Astrocyte of the cerebellum (primary cell): ENCODE results near the gene SMG6.

ENCODE experiments used
- DNase-seq: peaks from one replicate; pipeline ENCODE4 v3.0.0-alpha.2; 2011; ENCODE audit warnings: low read depth
- H3K4me3 ChIP-seq: 2 replicates; pipeline ENCODE4 v1.5.1; 2011; ENCODE audit warnings: mild to moderate bottlenecking, low read depth, low read length, moderate library complexity
- in situ Hi-C: cut with HindIII; loops from 2 replicates; pipeline ENCODE4 v1.10.0; 2017; ENCODE audit warnings: low sequenced_read_pairs
- TF ChIP-seq, protein P1 (sequence below): IDR thresholded peaks from 2 replicates; pipeline ENCODE4 v1.5.1; 2012; ENCODE audit warnings: low read length, low read depth, moderate library complexity, mild to moderate bottlenecking; ENCODE audit errors: missing control alignments

SMG6 gene

DNA sequence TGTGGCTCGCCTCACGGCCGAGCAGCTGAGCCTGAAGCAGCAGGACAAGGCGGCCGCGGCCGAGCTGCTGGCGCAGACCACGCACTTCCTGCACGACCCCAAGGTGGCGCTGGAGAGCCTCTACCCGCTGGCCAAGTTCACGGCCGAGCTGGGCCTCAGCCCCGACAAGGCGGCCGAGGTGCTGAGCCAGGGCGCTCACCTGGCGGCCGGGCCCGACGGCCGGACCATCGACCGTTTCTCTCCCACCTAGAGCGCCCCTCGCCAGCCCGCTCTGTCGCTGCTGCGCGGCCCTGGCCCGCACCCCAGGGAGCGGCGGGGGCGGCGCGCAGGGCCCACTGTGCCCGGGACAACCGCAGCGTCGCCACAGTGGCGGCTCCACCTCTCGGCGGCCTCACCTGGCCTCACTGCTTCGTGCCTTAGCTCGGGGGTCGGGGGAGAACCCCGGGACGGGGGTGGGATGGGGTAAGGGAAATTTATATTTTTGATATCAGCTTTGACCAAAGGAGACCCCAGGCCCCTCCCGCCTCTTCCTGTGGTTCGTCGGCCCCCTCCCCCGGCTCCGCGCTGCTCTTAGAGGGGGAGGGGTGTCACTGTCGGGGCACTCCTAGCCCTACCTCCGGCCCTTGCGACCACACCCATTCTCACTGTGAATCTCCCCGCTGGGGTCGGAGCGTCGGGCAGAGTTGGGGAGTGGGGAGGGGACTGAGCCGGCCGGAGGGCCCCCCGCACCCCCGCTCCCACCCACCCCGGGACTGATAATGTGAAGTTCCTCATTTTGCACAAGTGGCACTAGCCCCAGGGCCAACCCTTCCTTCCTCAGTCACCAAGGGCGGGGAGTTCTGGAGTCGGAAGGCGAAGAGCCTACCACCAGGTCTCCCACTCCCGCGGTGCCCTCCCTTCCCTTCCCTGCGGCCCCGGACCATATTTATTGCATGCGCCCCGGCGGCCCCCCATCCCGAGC is 244.7 kb downstream of the SMG6 start:
- no peak for DNase-seq
- peak overlapping the region; percentile 62 for H3K4me3 ChIP-seq
- TF ChIP-seq, protein P1, sequence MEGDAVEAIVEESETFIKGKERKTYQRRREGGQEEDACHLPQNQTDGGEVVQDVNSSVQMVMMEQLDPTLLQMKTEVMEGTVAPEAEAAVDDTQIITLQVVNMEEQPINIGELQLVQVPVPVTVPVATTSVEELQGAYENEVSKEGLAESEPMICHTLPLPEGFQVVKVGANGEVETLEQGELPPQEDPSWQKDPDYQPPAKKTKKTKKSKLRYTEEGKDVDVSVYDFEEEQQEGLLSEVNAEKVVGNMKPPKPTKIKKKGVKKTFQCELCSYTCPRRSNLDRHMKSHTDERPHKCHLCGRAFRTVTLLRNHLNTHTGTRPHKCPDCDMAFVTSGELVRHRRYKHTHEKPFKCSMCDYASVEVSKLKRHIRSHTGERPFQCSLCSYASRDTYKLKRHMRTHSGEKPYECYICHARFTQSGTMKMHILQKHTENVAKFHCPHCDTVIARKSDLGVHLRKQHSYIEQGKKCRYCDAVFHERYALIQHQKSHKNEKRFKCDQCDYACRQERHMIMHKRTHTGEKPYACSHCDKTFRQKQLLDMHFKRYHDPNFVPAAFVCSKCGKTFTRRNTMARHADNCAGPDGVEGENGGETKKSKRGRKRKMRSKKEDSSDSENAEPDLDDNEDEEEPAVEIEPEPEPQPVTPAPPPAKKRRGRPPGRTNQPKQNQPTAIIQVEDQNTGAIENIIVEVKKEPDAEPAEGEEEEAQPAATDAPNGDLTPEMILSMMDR: peak; percentile 64
- in situ Hi-C loops: no loop called here

DNA sequence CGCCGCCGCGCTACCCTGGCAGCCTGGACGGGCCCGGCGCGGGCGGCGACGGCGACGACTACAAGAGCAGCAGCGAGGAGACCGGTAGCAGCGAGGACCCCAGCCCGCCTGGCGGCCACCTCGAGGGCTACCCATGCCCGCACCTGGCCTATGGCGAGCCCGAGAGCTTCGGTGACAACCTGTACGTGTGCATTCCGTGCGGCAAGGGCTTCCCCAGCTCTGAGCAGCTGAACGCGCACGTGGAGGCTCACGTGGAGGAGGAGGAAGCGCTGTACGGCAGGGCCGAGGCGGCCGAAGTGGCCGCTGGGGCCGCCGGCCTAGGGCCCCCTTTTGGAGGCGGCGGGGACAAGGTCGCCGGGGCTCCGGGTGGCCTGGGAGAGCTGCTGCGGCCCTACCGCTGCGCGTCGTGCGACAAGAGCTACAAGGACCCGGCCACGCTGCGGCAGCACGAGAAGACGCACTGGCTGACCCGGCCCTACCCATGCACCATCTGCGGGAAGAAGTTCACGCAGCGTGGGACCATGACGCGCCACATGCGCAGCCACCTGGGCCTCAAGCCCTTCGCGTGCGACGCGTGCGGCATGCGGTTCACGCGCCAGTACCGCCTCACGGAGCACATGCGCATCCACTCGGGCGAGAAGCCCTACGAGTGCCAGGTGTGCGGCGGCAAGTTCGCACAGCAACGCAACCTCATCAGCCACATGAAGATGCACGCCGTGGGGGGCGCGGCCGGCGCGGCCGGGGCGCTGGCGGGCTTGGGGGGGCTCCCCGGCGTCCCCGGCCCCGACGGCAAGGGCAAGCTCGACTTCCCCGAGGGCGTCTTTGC is 245.6 kb downstream of the SMG6 start:
- H3K4me3 ChIP-seq: peak overlapping the region; percentile 62
- in situ Hi-C loops: no loop called here

GRCh38 chr17:2057175-2057759 is 246.3 kb downstream of the SMG6 start:
- in situ Hi-C loops: no loop called here
- TF ChIP-seq, protein P1: no peak
- no peak for DNase-seq
- peak overlapping the region; percentile 62 for H3K4me3 ChIP-seq

More for the DNA sequence above, 245.6 kb downstream of the SMG6 start:
- TF ChIP-seq, protein P1: no peak
- no peak for DNase-seq

DNA sequence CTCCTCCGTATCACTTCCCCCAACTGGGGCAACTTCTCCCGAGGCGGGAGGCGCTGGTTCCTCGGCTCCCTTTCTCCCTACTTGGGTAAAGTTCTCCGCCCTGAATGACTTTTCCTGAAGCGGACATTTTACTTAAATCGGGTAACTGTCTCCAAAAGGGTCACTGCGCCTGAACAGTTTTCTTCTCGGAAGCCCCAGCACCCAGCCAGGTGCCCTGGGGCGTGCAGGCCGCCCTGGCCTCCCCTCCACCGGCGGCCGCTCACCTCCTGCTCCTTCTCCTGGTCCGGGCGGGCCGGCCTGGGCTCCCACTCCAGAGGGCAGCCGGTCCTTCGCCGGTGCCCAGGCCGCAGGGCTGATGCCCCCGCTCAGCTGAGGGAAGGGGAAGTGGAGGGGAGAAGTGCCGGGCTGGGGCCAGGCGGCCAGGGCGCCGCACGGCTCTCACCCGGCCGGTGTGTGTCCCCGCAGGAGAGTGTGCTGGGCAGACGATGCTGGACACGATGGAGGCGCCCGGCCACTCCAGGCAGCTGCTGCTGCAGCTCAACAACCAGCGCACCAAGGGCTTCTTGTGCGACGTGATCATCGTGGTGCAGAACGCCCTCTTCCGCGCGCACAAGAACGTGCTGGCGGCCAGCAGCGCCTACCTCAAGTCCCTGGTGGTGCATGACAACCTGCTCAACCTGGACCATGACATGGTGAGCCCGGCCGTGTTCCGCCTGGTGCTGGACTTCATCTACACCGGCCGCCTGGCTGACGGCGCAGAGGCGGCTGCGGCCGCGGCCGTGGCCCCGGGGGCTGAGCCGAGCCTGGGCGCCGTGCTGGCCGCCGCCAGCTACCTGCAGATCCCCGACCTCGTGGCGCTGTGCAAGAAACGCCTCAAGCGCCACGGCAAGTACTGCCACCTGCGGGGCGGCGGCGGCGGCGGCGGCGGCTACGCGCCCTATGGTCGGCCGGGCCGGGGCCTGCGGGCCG is 247.1 kb downstream of the SMG6 start:
- TF ChIP-seq, protein P1: no peak
- in situ Hi-C loops: no loop called here
- no peak for DNase-seq
- H3K4me3 ChIP-seq: peak overlapping the region; percentile 62

DNA sequence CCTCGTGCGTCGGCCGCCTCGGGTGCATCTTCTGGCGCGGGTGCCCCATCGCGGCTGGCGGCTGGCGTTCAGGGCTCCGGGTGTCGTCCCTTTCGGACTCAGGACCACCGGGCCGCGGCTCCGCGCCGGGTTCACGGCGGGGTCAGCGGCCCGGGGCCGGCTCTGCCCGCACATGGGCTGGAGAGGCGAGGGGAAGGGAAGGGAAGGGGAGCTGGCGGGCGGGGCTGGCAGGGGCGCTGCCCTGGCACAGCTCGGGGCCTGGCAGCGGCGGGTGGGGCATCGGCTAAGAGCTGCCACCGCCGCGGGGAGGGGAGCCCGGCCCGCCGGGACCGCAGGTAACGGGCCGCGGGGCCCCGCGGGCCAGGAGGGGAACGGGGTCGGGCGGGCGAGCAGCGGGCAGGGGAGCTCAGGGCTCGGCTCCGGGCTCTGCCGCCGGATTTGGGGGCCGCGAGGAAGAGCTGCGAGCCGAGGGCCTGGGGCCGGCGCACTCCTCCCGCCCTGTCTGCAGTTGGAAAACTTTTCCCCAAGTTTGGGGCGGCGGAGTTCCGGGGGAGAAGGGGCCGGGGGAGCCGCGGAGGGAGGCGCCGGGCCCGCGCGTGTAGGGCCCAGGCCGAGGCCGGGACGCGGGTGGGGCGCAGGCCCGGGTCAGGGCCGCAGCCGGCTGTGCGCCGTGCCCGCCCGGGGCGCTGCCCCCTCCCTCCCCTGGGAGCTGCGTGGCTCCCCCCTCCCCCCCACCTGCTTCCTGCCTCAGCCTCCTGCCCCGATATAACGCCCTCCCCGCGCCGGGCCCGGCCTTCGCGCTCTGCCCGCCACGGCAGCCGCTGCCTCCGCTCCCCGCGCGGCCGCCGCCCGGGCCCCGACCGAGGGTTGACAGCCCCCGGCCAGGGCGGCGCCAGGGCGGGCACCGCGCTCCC is 248.0 kb downstream of the SMG6 start:
- in situ Hi-C loops: no loop called here
- DNase-seq: no peak
- H3K4me3 ChIP-seq: peak overlapping the region; percentile 62
- TF ChIP-seq, protein P1: no peak
